ENCODE data around the gene ZNF479. TPM values are rescaled to one million over a fixed set of nuclear protein-coding genes. Genes with fewer than 3 reads are reported as not detected.
"Not testable (repeated sequence)": the region's sequence is repeated elsewhere in the genome, so short reads cannot be mapped to it uniquely, and the experiment has no call there.

Gene ZNF479
- total and polyA plus RNA-seq, 12 donors = not detected

DNA sequence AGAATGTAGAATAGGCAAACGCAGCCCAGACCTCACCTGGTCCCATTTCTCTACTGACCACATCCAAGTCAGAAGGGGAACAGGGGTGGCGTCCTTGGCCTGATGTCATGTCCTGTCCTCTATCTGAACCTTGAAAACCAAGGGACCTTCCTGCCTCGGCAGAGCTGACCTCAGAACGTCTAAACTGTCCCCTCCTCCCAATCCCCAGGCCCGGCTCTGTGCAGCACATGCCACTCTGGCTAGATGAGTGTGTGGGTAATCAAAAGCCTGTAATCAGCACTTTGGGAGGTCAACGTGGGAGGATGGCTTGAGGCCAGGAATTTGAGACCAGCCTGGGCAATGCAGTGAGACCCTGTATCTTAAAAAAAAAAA, 46.5 kb upstream of the ZNF479 start:
- no peak for DNase-seq
- intact Hi-C loops (cut with DNase I) = no loop called here
- Histone ChIP-seq H3K27ac (no peak overlapping the region), H3K27me3 (no peaks in the 10 kb centered on the region), H3K36me3 (replicated peaks in 1 of 2) (no peaks in the 10 kb centered on the region), H3K4me1 (replicated peaks in 1 of 2) (no peaks in the 10 kb centered on the region), H3K9me3 (replicated peaks in 1 of 3) (peaks cover 0 to 8% (median 0%) of the 10 kb centered on the region in 3 donors), H3K4me3 (no peak overlapping the region)
- TF ChIP-seq POLR2A (IDR thresholded peaks at IDR 0.05) = no peak
- TF ChIP-seq, protein P1, sequence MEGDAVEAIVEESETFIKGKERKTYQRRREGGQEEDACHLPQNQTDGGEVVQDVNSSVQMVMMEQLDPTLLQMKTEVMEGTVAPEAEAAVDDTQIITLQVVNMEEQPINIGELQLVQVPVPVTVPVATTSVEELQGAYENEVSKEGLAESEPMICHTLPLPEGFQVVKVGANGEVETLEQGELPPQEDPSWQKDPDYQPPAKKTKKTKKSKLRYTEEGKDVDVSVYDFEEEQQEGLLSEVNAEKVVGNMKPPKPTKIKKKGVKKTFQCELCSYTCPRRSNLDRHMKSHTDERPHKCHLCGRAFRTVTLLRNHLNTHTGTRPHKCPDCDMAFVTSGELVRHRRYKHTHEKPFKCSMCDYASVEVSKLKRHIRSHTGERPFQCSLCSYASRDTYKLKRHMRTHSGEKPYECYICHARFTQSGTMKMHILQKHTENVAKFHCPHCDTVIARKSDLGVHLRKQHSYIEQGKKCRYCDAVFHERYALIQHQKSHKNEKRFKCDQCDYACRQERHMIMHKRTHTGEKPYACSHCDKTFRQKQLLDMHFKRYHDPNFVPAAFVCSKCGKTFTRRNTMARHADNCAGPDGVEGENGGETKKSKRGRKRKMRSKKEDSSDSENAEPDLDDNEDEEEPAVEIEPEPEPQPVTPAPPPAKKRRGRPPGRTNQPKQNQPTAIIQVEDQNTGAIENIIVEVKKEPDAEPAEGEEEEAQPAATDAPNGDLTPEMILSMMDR (IDR thresholded peaks at IDR 0.05) = no peak
- 61 to 77% (median 67%) methylated on average over 4 to 6 of the region's 6 CpGs for WGBS, 4 donors

DNA sequence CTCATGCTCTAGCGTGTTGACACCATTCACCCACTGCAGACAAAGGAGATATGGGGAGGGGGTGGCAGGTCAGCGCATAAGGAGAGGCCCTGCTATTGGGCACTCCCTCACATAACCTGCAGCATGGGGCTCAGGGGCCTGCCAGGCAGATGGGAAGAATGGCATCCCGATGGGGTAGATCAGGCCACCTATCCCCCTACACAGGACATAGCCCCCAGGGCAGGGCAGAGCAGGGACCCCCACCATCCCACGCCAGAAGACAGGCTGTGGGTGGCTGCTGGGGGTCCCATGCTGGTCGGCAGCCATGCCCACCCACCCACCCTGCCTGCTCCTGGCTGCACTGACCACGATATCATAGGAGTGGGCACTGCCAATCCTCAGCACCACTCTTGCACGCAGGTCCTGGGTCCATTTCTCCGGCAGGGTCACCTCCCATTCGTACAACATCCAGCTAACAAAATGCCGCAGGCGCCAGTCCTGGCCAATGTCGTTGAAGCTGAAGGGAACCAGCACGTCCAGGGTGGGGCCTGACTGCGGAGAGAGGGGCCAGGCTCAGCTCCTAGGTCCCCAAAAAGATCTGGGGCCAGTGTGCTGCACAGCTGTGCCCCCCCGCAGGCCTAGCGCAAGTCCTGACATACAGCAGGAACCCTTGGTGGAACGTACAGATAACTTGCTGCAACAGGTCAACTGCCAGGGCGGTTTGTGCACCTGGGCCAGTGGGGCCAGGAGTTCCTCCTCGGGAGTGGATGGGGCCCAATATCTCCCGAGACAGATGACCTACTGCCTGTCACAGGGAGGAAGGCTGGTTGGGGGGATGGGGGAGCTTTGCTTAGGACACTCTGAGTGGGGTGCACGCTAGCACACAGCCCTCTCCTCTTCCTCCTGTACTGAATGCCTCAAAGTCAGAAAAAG, 45.9 kb upstream of the ZNF479 start:
- Histone ChIP-seq H3K27ac (no peak overlapping the region), H3K27me3 (no peaks in the 10 kb centered on the region), H3K4me3 (no peak overlapping the region), H3K9me3 (replicated peaks in 1 of 3) (peaks cover 0 to 8% (median 0%) of the 10 kb centered on the region in 3 donors), H3K4me1 (replicated peaks in 1 of 2) (no peaks in the 10 kb centered on the region), H3K36me3 (replicated peaks in 1 of 2) (no peaks in the 10 kb centered on the region)
- no peak for DNase-seq
- intact Hi-C loops (cut with DNase I) = no loop called here
- WGBS, 4 donors = 67 to 86% (median 84%) methylated on average over 8 to 21 of the region's 21 CpGs
- no peak for TF ChIP-seq POLR2A (IDR thresholded peaks at IDR 0.05)
- TF ChIP-seq, protein P1 (IDR thresholded peaks at IDR 0.05) = no peak

DNA sequence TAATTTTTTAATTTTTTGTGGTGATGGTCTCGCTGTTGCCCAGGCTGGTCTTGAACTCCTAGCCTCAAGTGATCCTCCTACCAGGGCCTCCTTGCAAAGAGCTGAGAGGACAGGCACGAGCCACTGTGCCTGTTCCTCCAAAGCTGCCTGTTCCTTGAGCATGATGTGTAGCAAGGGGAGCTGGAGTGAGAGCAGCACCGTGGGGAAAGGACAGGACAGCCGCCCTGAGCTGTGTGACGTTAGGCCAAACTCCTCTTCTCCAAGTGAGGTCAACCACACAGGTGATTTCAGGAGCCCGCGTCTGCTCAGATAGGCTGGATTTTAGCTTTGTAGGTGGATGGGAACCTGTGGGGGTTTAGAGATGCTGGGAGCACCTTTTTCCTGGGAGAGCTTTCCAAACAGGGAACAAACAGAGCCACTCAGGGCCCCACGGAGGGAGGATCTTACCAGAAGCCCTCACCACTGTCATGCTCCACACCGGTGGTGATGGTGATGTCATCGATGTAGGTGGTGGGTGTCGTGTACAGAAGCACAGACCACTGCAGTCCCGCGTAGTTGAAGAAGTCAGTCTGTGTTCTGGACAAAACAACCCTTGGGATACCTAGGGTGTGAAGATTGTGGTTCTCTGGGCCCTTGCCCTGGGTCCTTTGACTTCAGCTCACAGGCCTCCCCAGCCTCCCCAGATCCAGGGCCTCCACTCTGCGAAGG, 44.8 kb upstream of the ZNF479 start:
- H3K4me1 ChIP-seq (replicated peaks in 1 of 2) = no peaks in the 10 kb centered on the region
- H3K9me3 ChIP-seq (replicated peaks in 1 of 3) = peaks cover 0 to 8% (median 0%) of the 10 kb centered on the region in 3 donors
- no peak overlapping the region for H3K27ac ChIP-seq
- TF ChIP-seq POLR2A (IDR thresholded peaks at IDR 0.05) = no peak
- DNase-seq = no peak
- intact Hi-C loops (cut with DNase I) = no loop called here
- no peaks in the 10 kb centered on the region for H3K27me3 ChIP-seq
- H3K4me3 ChIP-seq = no peak overlapping the region
- 82 to 90% (median 86%) methylated on average over 12 to 14 of the region's 14 CpGs for WGBS, 4 donors
- H3K36me3 ChIP-seq (replicated peaks in 1 of 2) = no peaks in the 10 kb centered on the region

DNA sequence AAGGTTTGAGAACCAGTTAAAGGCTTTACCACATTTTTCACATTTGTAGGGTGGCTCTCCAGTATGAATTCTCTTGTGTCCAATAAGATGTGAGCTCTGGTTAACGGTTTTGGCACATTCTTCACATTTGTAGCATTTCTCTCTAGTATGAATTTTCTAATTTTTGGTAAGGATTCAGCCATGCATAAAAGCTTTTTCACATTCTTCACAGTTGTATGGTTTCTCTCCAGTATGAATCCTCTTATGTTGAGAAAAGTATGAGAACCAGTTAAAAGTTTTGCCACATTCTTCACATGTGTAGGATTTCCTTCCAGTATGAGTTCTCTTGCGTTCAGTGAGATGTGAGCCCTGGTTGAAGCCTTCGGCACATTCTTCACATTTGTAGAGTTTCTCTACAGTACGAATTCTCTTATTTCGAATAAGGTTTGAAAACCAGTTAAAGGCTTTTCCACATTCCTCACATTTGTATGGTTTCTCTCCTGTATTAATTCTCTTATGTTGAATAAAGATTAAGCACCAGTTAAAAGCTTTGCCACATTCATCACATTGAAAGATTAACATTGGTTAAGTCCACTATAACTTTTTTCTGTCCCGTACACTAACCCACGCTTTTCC, 33.2 kb upstream of the ZNF479 start:
- intact Hi-C loops (cut with DNase I) = no loop called here
- Histone ChIP-seq H3K36me3 (replicated peaks in 1 of 2) (no peaks in the 10 kb centered on the region), H3K4me1 (replicated peaks in 1 of 2) (no peaks in the 10 kb centered on the region), H3K9me3 (replicated peaks in 1 of 3) (peaks cover 5 to 37% (median 22%) of the 10 kb centered on the region in 3 donors), H3K4me3 (no peak overlapping the region), H3K27me3 (no peaks in the 10 kb centered on the region), H3K27ac (no peak overlapping the region)
- DNase-seq = no peak
- TF ChIP-seq, protein P1 (IDR thresholded peaks at IDR 0.05) = no peak
- no peak for TF ChIP-seq POLR2A (IDR thresholded peaks at IDR 0.05)
- WGBS, 4 donors = 76 to 82% (median 79%) methylated on average over 7 of the region's 7 CpGs

DNA sequence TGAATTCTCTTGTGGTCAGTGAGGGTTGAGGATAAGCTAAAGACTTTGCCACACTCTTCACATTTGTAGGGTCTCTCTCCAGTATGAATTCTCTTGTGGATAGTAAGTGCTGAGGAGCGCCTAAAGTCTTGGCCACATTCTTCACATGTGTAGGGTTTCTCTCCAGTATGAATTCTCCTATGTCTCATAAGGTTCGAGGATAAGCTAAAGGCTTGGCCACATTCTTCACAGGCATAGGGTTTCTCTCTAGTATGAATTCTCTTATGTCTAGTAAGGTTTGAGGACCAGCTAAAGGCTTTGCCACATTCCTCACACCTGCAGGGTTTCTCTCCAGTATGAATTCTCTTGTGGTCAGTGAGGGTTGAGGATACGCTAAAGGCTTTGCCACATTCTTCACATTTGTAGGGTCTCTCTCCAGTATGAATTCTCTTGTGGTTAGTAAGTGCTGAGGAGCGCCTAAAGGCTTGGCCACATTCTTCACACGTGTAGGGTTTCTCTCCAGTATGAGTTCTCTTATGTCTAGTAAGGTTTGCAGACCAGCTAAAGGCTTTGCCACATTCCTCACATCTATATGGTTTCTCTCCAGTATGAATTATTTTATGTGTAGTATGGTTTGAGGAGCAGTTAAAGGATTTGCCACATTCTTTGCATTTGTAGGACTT, 12.0 kb downstream of the ZNF479 start:
- H3K36me3 ChIP-seq (replicated peaks in 1 of 2); H3K27ac ChIP-seq; intact Hi-C loops (cut with DNase I); H3K4me1 ChIP-seq (replicated peaks in 1 of 2); H3K4me3 ChIP-seq; DNase-seq; H3K27me3 ChIP-seq: not testable (repeated sequence)
- H3K9me3 ChIP-seq (replicated peaks in 1 of 3) = peaks cover 0 to 19% (median 0%) of the 10 kb centered on the region in 3 donors
- WGBS, 4 donors = 62 to 86% (median 76%) methylated on average over 4 to 5 of the region's 5 CpGs

All from adrenal gland (tissue), 12 donors.